HL-60 (cell line): ENCODE data around the gene NLRC5.

Experiments
- CTCF ChIP-seq: IDR thresholded peaks from one replicate; pipeline ENCODE4 v1.5.1; 2011; ENCODE audit warnings: low read length, control low read depth, inconsistent platforms; ENCODE audit not compliant: insufficient read depth
- GABPA ChIP-seq: IDR thresholded peaks from 2 replicates; pipeline ENCODE4 v1.6.1; 2012; ENCODE audit warnings: low read depth
- POLR2AphosphoS5 ChIP-seq: IDR thresholded peaks from 2 replicates; pipeline ENCODE4 v1.6.1; 2012; ENCODE audit warnings: low read depth

- no peak for TF ChIP-seq CTCF
- TF ChIP-seq GABPA: no peak
- TF ChIP-seq POLR2AphosphoS5: no peak
These were observed 19.6 kb upstream of the NLRC5 start for GRCh38 chr16:56969769-56970168.
